GM18858 (cell line): ENCODE results near the gene SCARB1.

Experiments
- ATAC-seq: cut with Tn5 transposase; IDR thresholded peaks from one replicate; pipeline ENCODE4 v1.9.1; 2021; ENCODE audit not compliant: unreplicated experiment

SCARB1 gene

GRCh38 chr12:124804011-124804621, 59.5 kb downstream of the SCARB1 start:
- no peak for ATAC-seq

DNA sequence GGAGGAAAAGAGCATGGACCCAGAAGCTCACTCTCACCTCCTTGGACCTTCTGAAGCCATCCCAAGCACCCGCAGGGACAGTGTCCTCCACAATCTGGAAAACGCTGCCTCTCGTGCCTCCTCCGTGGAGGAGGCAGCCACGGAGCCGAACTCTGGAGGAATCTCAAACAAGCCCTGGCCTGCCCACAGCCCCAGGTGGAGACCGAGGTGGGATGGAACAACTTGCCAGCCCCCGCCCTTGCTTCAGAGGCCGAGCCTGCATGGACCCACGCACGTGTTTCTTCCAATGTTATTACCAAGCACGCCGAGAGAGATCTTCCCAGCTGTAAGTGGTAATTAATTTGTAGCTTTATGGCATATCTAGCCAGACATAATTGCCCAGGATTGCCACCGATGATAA, 61.3 kb downstream of the SCARB1 start:
- ATAC-seq, result no peak

GRCh38 chr12:124800506-124800905, 63.2 kb downstream of the SCARB1 start:
- no peak for ATAC-seq

GRCh38 chr12:124797321-124797720, 66.3 kb downstream of the SCARB1 start:
- ATAC-seq, result no peak

DNA sequence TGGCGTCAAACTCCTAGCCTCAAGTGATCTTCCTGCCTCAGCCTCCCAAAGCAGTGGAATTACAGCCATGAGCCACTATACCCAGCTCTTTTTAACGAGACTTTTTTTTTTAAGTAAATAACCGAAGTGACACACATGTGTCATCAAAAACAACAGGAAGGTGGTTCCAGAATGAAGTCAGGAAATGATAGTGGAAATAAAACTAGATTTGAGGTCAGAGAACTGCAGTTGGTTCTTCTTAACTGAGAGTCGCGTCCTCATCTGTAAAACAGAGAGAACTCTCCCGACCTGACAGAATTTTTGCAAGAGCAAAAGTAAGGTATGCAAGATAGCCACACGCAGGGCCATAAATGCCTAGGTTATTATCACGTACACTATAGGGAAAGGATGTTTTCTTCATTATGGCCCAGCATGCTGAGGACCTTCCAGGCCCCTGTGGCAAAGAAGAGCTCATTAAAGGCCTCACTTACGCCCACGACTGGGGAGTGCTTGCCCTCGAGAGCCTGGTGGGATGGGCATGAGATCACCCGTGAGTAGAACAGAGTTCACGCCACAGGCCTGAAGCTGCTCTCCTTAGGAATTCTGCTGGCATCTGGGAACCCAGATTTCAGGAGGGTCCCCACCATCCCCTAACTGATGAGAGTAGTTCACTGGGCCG, 67.2 kb downstream of the SCARB1 start:
- ATAC-seq, result no peak

DNA sequence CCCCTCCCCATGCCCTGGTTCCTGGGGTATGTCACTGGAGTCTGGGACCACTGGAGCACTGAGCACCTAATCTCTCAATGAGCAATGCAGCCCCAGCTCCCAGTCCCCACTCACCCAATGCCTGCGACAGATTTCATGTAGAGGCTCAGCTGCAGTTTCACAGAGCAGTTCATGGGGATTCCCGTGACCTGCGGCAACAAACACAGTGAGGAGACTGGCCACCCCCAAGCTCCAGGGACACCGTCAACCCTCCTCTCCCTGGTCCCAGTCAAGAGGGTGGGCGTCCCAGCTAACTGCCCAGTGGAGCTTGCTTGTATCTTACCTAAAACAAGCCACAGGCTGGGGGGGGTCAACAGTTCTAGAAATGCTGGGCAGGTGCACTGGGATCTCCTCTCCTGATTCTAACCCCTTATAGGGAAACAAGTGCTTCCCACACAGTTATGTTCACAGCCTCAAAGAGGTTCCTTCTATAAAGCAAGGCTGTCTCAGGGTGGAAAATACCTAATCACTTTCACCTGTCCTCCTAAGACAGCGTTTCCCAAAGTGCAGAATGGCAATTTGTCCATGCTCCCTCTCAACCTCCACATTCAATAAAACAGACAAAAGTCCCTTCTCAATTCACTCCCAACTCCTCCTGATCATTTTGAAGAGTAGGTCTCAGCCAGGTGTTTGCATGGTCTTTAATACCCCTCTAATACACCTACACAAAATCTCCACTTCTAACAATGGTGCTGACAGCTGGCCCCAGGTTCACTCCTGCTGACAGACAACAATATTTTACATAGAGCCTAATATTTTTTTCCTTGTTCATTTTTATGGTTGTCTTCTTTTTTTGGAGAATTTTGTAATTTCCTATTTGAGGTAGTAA, 68.3 kb downstream of the SCARB1 start:
- ATAC-seq, result peak; percentile 66

DNA sequence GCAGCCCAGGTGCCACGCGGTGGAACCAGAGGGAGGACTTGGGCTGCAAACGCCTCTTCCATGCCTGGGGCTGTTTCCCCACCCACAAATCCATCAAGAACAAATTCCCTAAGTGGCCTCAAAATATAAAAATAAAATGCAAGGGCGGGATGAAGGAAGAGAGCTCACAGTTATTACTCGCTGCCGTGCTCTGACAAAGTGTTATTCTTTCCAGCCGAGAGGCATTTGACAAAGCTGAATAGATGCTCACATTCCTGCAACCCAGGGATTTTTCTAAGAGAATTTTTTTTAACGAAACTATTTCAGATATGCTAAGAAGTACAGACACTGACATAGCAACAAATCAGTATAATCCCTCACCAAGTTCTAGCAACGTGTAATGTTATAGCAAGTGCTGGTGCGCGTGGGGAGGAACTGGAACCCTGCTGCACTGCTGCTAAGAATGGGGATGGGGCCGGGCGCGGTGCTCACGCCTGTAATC, 70.7 kb downstream of the SCARB1 start:
- no peak for ATAC-seq

DNA sequence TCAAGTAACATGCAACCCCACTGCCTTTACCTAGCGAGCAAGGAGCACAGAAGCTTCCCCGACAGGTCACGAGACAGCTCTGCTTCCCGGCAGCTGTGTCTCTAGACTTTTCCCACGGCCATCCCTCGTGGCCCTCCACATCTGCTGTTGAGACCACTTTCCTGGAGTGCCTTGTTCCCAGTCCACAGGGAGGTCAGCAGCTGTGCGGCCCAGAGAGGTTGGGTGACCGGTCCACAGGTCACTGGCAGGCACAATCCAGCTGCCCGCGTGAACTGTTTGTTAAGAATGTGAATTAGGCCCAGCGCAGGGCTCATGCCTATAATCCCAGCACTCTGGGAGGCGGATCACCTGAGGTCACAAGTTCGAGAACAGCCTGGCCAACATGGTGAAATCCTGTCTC, 71.5 kb downstream of the SCARB1 start:
- ATAC-seq, result no peak

GRCh38 chr12:124790650-124791400, 72.8 kb downstream of the SCARB1 start:
- ATAC-seq, result no peak

- no peak for ATAC-seq
Observed at GRCh38 chr12:124788936-124789555, 74.6 kb downstream of the SCARB1 start.

GRCh38 chr12:124786061-124786964, 77.4 kb downstream of the SCARB1 start:
- no peak for ATAC-seq

DNA sequence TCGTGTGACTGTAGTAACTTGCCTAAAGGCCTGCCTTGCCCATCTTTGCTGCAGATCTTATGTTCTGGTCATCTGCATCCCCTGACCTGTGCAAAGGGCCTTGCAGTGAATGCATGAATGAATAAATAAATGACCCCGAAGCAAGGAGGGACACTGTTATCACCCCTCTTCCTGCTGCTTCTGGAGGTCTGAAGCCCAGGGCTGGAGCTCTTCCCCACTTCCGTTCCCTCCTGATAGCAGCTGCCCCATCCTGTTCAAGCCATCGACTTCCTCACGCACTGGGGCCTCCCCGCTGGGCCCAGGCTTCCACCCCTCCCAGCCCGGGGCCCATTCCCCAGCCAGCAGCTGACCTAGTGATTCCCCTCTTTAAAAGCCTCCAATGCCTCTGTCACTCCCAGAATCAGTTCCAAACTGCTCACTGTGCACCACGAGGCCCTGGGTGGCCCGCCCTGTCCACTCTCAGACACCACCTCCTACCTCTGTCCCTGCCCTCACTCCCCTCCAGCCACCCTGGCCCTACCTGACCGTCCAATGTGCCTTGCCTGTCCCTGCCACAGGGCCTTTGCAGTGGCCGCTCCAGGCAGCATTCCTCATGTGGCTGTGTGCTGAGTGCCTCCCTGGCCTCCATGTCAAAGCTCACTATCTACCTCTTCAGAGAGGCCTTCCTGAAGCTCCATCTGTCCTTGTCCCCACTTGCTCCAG, 78.6 kb downstream of the SCARB1 start:
- no peak for ATAC-seq

DNA sequence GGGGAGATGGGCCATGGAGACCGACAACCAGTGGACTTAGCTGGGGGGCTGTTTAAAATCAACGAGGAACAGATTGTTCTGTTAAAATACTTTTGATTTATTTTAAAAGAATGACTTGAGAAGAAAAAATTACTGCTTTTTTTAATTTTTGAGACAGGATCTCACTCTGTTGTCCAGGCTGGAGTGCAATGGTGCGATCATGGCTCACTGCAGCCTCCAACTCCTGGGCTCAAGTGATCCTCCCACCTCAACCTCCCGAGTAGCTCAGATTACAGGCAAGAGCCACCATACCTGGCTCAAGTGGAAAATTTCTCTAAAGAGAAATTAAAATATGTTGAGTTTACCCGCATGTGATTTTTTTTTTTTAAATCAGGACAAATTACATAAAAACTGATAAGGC, 80.6 kb downstream of the SCARB1 start:
- no peak for ATAC-seq

GRCh38 chr12:124782132-124782531, 81.5 kb downstream of the SCARB1 start:
- ATAC-seq, result no peak

GRCh38 chr12:124780752-124781685, 82.6 kb downstream of the SCARB1 start:
- ATAC-seq, result no peak

GRCh38 chr12:124780336-124780735, 83.3 kb downstream of the SCARB1 start:
- no peak for ATAC-seq

GRCh38 chr12:124779161-124780141, 84.2 kb downstream of the SCARB1 start:
- peak; percentile 48 for ATAC-seq
